ENCODE measurements around the gene ADARB1. TPM values are rescaled to one million over a fixed set of nuclear protein-coding genes. Genes with fewer than 3 reads are reported as not detected.

The ADARB1 gene
- total and polyA plus RNA-seq, 2 experiments from 2014 or later = 9.4 to 14.0 TPM

DNA sequence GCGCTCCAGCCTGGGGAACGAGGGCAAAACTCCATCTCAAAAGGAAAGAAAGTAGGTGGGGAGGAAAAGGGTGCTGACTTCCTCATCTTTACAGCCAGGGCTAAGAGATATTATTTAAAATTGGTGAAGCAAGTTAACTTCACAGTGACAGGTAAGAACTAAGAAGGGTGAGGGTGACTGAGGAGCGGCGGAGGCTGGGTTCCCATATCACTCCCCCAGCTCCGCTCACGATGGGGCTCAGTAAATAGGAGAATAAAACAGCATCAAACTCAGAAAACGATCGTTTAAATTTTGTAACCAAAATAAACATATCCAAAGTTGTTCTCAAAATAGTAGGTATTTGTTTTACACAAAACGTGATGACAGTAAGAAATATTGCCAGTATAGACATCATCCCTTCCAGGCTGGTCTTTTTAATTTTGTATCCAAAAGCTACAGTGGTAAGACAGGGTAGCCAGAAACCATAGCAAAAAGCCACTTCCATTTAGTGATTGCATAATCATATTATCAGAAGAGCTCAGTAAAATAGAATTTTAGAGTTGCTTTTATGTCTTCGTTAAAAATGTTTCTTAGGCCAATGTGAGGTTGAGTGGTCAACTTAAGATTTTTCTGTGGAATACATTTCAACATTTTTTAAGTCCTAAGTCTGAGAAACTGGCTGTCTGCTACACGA, 26.2 kb upstream of the ADARB1 start:
- Histone ChIP-seq H3K4me1 (ENCODE audit: low read depth) (peaks cover 7% of the 10 kb centered on the region), H3K9me3 (ENCODE audit: low read depth) (no peaks in the 10 kb centered on the region), H3K36me3 (no peaks in the 10 kb centered on the region), H3K27me3 (no peaks in the 10 kb centered on the region), H3K27ac (no peak overlapping the region), H3K4me3 (no peak overlapping the region)
- TF ChIP-seq, protein P1, sequence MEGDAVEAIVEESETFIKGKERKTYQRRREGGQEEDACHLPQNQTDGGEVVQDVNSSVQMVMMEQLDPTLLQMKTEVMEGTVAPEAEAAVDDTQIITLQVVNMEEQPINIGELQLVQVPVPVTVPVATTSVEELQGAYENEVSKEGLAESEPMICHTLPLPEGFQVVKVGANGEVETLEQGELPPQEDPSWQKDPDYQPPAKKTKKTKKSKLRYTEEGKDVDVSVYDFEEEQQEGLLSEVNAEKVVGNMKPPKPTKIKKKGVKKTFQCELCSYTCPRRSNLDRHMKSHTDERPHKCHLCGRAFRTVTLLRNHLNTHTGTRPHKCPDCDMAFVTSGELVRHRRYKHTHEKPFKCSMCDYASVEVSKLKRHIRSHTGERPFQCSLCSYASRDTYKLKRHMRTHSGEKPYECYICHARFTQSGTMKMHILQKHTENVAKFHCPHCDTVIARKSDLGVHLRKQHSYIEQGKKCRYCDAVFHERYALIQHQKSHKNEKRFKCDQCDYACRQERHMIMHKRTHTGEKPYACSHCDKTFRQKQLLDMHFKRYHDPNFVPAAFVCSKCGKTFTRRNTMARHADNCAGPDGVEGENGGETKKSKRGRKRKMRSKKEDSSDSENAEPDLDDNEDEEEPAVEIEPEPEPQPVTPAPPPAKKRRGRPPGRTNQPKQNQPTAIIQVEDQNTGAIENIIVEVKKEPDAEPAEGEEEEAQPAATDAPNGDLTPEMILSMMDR (IDR thresholded peaks at IDR 0.05; ENCODE audit: low read depth, low read length) = no peak
- no peak for DNase-seq (ENCODE audit: low read depth in 1 of 2, low spot score in 1 of 2)

DNA sequence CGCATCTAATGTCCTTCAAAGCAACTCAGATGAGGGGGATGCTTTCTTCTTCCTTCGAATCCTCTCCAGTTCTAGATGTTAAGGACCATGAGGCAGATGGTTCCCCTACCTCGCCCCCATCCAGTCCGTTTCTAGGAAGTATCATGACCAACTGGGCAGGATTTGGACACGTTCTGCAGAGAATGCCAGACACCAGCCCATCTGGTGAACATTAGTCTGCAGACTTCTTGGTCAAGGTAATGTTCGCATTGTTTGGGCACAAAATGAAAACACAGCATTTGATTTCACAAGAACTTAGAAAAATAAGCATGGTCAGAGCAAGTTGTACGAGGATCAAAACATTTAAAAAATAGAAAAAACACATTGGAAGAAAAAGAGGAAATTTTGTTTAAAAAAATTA, 25.4 kb upstream of the ADARB1 start:
- DNase-seq (ENCODE audit: low read depth in 1 of 2, low spot score in 1 of 2) = no peak
- H3K9me3 ChIP-seq (ENCODE audit: low read depth) = no peaks in the 10 kb centered on the region
- H3K4me1 ChIP-seq (ENCODE audit: low read depth) = peaks cover 7% of the 10 kb centered on the region
- H3K4me3 ChIP-seq = no peak overlapping the region
- H3K36me3 ChIP-seq = no peaks in the 10 kb centered on the region
- TF ChIP-seq, protein P1 (IDR thresholded peaks at IDR 0.05; ENCODE audit: low read depth, low read length) = no peak
- H3K27ac ChIP-seq = no peak overlapping the region
- no peaks in the 10 kb centered on the region for H3K27me3 ChIP-seq

DNA sequence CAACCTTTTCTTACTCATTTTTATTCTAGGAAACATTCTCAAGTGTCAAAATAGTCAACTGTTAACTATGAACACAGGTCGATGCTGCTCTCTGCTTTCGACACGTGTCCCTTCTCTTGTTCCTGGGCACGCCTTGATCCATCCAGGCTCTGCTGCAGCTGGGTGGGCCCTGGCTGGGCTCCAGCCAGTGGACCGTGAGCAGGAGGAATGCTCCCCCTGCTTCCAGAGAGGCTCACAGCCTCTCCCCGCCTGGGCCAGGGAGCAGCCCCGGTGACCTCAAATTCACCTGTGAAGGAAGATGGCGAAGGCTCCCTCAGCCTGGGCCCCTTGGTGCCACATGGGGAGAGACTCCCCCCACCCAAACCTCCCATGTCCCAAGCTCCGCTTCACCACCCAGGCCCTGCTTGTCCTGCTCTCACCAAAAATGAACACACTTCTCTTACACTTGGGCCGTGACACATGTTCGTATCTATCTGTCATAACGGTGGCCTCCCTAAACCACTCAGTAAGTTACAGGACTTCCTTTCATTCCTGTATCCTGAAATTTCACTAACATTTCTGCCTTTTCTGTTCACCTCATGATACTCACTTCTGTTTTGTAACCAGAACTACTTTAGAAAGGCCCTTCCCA, 24.6 kb upstream of the ADARB1 start:
- Histone ChIP-seq H3K9me3 (ENCODE audit: low read depth) (no peaks in the 10 kb centered on the region), H3K27me3 (no peaks in the 10 kb centered on the region), H3K36me3 (no peaks in the 10 kb centered on the region), H3K4me3 (no peak overlapping the region), H3K4me1 (ENCODE audit: low read depth) (peaks cover 7% of the 10 kb centered on the region), H3K27ac (peak overlapping the region; percentile 62)
- TF ChIP-seq, protein P1 (IDR thresholded peaks at IDR 0.05; ENCODE audit: low read depth, low read length) = no peak
- DNase-seq (ENCODE audit: low read depth in 1 of 2, low spot score in 1 of 2) = no peak

DNA sequence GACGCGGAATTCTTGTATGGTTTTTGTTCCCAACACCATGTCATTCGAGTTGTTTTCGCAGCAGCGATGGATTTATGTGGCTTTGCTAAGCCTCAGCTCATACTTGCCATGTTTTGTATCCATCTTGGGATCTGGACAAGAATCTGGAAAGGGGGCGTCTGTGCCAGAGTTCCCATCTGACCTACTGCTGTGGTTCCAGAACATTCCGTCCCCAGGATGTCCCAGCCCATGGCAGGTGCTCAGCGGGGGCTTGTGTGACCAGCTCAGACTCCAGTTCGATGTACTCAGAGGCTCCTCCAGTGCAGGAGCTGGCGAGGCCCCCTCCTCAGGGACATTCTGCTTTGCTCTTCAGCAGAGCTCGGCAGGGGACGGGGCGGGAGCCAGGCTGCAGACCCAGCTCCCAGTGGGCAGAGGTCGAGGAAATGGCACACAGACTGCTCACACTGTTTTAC, 24.0 kb upstream of the ADARB1 start:
- no peak for DNase-seq (ENCODE audit: low read depth in 1 of 2, low spot score in 1 of 2)
- H3K36me3 ChIP-seq = no peaks in the 10 kb centered on the region
- H3K4me3 ChIP-seq = no peak overlapping the region
- H3K4me1 ChIP-seq (ENCODE audit: low read depth) = peaks cover 7% of the 10 kb centered on the region
- H3K27ac ChIP-seq = peak overlapping the region; percentile 62
- H3K9me3 ChIP-seq (ENCODE audit: low read depth) = no peaks in the 10 kb centered on the region
- H3K27me3 ChIP-seq = no peaks in the 10 kb centered on the region
- TF ChIP-seq, protein P1 (IDR thresholded peaks at IDR 0.05; ENCODE audit: low read depth, low read length) = no peak

DNA sequence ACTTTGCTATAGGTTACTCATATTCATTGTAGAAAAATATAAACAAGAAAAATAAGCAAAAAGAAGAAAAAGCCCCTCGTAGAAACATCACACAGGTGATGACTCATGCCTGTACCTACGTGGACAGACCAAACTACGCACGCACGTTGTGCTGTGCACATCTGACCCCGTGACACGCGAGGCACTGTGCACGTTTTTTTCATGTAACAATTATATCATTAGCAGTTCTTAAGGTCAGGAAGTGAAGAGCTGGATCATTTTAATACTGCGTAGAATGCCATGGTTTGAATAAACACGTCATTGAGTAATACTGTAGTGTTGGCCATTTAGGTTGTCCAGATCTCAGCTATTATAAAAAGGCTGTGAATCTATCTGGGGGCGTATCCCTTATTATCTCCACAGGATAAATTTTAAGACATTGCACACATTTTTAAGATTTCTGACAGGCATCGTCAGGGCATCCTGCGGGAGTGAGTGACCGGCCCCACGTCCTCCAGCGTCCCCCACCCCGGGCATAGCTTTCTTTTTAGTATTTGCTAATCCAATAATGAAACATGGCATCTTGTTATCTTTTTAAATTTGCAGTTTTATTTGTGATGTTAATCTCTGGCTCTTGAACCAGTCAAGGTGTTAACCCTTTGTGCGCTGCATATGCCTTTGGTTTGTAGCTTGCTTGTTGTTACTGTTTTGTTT, 23.4 kb upstream of the ADARB1 start:
- Histone ChIP-seq H3K27ac (no peak overlapping the region), H3K4me1 (ENCODE audit: low read depth) (peaks cover 7% of the 10 kb centered on the region), H3K36me3 (no peaks in the 10 kb centered on the region), H3K4me3 (no peak overlapping the region), H3K27me3 (no peaks in the 10 kb centered on the region), H3K9me3 (ENCODE audit: low read depth) (no peaks in the 10 kb centered on the region)
- peak in 1 of 2 donors; percentile 89 for DNase-seq (ENCODE audit: low read depth in 1 of 2, low spot score in 1 of 2)
- TF ChIP-seq, protein P1 (IDR thresholded peaks at IDR 0.05; ENCODE audit: low read depth, low read length) = no peak

Data from cardiac muscle cell (in vitro differentiated cells and primary cell).